Embryonic facial prominence (tissue), 1 donor: ENCODE data around the gene ALPP.
"Not testable (repeated sequence)": the region's sequence is repeated elsewhere in the genome, so short reads cannot be mapped to it uniquely, and the experiment has no call there.

ENCODE experiments used
- DNase-seq: peaks from one replicate; pipeline ENCODE4 v3.0.0-alpha.2; 2016; ENCODE audit errors: extremely low spot score

The ALPP gene

DNA sequence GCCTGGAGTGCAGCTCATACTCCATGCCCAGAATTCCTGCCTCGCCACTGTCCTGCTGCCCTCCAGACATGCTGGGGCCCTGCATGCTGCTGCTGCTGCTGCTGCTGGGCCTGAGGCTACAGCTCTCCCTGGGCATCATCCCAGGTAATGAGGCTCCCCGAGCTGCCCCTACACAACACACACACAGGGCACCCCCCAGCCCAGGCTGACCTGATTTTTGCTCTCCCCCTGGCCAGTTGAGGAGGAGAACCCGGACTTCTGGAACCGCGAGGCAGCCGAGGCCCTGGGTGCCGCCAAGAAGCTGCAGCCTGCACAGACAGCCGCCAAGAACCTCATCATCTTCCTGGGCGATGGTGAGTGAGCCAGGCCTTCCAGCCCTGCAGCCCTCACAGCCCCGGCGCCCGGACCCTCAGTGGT is at the start of gene ALPP:
ALPP (plus strand) TSS at position 17 of the 417 bp plus-strand sequence; CDS start at position 69, 52 bp downstream.
- DNase-seq = not testable (repeated sequence)

DNA sequence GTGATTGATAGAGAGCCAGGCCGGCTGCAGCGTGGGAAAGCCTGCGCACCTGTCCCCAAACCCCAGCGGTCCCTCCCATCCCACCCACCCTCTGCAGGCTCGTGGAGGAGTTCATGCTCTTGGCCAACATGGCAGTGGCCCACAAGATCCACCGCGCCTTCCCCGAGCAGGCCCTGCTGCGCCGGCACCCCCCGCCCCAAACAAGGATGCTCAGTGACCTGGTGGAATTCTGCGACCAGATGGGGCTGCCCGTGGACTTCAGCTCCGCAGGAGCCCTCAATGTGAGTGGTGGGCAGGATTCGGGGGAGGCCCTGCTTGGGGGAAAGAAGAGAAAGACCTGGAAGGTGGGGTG is 48.9 kb upstream of the ALPP start:
- DNase-seq = no peak

DNA sequence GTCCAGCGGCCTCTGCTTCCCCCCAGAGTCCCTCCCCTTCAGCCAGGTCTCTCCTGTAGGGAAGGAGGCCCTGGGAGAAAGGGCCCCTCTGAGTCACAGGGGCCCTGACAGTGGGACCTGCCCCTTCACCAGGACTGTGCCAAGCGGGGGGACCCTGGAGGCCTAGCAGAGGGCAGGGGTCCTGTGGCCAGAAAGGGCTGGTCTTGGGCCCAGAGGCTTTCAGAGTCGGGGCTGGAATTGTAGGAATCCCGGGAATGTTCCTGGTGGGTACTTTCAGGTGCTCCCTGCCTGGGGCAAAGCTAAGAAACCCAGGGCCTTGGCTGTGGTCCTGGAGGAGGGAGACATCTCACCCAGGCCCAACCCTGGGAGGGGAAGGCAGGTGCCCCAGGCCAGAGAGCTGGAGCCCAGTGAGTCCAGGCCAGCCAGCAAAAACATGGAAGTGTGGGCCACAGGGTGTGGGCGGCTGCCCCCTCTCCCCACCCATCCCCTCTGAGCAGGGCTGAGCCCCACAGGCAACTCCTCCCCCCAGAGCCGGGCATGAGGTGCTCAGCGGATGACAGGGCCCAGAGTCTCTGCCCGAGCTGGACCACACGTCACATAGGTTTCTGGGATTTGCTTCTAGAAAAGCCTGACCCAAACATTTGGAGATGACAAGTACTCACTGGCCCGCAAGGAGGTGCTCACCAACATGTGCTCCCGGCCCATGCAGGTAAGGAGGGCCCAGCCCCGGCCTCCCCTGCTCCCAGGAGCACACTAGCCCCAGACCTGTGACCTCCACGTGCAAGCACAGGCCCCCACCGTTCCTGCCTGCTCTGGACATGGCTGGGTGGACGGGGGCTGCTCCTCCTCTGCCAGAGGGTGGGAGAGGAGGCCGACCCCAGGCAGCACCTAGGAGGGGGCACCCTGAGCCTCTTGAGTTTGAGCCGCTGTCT is 48.2 kb upstream of the ALPP start:
- DNase-seq = no peak

DNA sequence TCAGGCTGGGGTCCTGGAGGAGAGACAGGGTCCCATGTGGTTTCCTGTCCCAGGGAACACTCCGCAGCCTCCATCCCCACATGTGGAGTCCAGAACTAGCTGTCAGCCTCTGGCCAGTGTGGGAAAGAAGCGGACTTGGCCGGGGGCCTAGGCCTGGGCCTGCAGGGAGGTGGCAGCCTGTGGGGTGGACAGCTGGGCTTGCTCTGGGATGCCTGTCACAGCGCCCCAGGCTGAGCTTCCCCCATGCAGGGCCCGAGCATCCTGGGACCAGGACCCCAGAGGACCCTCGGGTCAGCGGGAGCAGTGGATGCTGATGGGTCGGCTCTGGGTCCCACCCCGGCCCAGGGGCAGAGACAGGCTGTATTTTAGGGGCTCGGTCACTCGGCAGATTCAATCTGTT is 47.5 kb upstream of the ALPP start:
- DNase-seq = not testable (repeated sequence)

DNA sequence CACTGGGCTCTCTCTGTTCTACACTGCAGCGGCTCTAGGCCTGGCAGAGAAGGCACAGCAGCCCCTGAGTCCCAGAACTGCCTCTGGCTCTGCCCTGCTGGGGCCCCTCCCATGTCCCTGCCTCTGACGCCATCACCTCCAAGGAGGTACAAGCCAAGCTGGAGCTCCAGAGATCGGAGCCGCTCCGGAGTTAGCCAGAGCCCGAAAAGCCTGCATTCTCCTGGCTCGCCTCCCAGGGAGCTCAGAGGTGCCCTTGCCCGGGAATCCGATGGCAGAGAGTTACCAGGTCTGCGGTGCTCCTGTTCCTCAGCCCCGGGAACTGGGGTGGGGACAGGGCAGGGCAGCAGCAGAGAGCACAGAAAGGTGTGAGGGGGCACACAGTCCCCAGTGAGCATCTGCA is 46.9 kb upstream of the ALPP start:
- not testable (repeated sequence) for DNase-seq

DNA sequence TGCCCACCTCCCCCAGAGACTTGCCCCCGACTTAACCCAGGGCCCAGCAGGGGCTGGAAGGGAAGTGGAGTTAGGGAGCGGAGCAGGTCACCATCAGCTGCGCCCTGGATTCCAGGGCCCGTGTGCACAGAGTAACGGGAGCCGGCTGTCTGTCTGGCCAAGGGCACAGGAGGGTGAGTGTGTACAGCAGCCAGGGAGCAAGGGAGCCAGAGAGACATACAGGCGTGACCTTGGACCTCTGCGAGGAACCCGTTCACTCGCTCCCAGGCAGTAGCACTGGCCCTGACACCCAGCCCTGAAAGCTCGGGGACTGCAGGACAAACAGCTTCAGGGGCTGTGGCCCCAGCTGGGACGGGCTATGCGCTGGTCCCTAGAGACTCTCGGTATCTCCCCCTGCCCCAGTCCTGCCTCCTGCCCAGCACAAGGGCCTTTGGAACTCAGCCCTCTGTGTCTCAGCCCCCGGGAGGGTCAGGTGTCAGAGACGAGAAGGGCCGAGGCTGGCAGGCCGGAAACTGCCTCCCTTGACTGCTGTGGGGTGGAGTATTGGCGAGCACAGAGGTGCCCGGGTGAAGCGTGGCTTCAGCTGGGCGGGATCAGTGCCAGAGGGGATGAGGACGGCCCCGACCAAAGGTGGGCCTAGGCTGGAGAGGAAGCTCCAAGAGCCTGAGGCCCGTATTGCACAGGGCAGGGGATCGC is 46.2 kb upstream of the ALPP start:
- DNase-seq = not testable (repeated sequence)

DNA sequence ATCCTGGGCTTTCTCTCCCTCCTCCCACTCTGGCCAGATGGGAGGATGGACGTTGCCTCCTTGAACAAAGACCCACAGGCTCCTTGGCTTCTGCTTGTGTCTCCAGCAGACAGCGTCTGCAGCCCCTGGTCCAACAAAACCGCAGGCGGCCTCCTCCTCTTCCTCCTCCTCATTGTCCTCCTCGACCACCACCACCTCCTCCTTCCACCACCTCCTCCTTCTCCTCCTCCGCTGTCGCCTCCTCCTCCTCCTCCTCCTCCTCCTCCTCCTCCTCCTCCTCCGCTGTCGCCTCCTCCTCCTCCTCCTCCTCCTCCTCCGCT is 45.7 kb upstream of the ALPP start:
- DNase-seq = no peak

DNA sequence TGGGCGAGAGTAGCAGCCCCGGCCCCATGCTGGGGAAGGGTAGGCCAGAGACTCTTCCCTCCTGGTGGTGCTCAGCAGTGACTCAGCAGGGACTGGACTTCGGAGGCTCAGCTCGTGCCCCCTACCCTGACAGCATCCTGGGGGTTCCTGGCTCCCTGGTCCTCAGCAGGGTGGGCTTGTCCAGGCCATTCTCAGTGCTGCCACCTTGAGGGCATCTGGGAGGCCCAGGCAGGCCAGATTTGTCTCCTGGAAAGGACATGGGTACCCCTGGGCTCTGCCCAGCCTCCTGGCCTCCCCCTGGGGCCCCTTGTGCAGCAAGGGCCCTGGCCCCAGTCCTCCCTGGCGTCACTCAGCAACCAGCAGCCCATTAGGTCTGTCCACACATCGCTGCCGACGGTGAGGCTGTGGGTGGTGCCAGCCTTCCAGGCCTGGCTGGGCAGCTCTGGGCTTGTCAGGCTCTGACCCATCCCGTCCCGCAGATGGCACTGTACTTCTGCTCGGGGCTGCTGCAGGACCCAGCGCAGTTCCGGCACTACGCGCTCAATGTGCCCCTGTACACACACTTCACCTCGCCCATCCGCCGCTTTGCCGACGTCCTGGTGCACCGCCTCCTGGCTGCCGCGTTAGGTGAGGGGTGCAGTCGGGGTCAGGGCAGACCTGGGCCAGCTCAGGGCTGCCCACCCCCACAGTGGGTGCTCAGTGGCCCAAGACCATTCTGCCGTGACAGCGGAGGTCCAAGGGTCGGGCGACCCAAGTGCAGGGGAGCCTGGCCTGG is 45.0 kb upstream of the ALPP start:
- DNase-seq = no peak

DNA sequence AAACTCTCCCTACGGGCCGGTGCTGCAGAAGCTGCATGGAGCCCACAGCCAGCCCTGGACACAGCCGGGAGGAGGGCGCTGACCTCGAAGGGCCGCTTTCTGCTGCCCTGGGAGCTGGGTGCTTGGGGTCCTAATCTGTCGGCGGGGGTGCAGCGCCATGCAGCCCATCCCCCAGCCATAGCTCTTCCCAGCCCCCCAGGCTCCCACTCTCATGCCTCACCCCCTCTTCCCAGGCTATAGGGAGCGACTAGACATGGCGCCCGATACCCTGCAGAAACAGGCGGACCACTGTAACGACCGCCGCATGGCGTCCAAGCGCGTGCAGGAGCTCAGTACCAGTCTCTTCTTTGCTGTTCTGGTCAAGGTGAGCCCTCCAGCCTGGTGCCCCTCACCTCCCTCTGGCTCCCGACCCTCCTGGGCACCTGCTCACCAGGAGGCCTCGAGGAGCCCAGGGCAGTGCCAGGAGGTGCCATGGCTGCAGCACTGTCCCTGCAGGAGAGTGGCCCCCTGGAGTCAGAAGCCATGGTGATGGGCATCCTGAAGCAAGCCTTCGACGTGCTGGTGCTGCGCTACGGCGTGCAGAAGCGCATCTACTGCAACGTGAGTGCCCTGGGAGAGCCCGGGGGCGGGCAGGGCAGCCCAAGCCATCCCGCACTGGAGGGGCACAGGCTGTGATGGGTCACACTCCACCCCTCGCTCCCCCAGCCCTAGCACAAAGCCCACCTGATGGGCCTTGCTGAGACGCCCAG is 44.2 kb upstream of the ALPP start:
- DNase-seq = not testable (repeated sequence)

DNA sequence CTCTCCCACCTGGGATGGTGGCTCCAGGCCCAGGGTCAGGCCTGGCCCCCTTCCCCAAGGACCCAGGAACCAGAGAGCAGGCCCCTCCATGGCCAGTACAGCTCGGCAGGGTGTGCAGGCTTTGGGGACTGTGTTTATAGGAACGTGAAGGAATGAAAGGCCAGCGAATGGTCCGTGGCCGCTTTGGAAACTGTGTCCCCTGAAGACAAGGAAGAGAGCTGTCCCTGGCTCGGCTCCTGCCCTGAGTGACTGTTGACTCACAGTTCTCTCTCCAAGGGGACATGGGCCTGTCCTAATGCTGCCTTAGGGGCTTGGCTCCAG is 43.7 kb upstream of the ALPP start:
- DNase-seq = not testable (repeated sequence)

DNA sequence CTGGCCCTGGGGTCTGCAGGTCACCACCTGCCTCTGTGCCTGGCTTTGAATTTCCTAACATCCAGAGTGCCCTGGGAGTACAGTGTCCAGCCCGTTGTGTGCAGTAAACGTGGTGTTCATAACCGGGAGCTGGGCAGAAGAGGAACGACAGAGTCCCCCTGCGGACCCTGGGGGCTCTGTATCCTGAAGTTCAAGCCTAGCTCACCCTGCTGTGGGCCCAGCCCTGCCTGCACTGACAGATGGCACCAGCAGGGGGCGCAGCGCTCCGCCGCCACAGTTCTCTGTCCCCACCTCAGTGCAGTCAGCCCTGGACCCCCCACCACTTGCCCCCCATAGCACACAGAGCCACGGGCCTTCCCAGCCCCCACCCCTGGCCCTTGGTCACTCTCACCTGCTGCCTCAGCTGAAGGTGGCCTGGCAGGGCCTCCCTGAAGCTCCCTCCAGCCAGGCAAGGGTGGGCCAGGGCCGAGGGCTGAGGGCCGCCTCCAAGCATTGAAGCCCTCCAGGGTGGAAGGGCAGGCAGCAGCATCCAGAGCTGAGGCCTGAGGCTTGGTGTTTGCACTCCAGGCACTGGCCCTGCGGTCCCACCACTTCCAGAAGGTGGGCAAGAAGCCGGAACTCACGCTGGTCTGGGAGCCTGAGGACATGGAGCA is 43.2 kb upstream of the ALPP start:
- DNase-seq = not testable (repeated sequence)

DNA sequence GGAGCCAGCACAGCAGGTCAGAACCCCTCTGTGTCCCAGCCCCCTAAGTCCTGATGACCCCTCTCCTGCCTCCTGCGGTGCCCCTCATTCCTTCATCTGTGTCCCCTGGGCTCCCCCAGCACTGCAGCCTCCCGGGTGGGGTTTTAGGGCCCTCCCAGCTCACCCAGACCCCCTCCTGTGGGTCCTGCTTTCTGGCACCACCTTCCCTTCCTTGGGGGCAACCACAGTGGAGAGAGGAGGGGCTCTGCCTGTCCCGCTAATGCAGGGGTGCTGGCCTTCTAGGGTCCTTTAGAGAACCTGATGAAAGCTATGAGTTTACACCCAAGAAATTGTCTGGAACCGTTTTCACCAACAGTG is 42.7 kb upstream of the ALPP start:
- DNase-seq = no peak

DNA sequence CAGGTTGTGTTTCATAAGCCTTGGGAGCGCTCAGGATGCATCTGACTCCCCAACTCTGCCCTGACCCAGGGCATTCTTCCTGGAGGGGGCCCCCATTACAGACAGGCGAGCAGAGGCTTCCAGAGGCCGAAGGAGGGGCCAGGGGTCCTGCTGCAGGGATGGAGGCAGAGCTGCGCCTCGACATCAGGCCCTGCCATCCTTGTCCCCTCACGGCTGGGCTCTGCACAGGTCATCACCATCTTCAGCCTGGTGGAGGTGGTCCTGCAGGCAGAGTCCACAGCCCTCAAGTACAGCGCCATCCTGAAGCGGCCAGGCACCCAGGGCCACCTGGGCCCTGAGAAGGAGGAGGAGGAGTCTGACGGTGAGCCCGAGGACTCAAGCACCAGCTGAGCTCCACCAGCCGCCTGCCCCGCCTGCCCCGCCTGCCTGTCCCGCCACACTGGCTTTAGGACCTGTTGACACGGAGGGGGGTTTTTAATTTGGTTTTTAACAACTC is 42.3 kb upstream of the ALPP start:
- no peak for DNase-seq

DNA sequence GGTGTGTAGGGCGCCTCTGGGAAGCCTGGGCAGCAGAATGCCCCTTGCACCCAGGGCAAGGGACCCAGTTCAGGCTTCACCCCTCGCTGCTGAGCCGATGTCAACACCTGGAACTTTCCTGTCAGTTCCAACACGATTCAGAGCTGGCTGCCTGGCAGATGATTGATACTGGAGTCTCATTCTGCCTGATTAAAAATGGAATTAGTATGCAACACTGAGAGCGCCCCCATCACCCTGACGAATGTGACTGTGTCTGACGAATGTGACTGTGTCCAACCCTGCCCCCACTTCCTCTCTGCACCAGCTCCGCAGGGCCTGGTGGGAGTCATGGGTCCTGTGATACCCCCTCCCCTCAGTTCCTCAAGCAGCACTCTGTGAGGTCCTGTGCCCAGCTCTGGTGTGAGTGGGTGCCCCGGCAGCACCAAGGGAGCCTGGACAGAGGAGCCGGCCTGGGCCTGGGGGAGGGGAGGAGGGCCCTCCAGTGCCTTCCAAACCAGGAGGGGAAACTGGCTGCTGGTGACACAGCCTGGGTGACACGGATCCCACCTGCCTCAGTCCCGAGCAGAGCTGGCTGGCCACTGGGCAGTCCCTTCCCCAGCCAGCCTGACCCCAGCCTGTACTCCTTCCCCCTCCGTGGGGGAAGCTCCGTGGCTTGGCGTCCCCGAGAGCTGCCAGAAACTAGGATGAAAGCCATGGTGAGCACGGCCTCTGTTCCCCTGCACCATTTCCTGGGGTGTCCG is 41.4 kb upstream of the ALPP start:
- no peak for DNase-seq

DNA sequence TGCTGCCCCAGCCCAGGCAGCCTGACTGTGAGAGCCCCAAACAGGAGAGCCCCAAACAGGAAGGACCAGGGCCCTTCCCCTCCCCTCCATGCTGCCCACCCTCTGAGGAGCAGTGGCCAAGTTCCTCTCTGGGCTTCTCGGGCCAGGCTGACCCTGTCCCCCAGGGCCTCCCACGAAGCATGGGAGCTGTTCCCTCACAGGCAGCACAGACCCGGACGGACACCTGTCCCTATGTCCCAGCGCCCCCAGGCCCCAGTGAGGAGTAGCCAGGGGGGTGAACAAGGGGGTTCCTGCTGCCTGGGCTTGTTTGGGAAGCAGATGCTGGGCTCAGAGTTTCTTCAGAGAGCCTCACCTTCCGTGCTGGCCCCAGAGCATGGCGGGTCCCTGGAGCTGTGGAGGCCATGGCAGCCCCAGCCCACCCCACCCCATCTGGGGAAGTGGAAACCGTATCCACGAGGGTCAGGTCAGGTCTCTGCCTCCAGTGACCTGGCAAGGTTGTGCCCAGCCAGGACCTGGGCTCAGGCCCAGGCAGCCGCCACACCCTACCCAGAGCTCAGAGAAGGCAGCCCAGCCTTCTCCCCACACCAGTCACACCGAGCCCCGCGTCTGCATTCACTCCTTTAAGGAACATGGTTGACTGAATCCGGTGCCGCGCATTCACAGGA is 40.3 kb upstream of the ALPP start:
- DNase-seq = not testable (repeated sequence)

DNA sequence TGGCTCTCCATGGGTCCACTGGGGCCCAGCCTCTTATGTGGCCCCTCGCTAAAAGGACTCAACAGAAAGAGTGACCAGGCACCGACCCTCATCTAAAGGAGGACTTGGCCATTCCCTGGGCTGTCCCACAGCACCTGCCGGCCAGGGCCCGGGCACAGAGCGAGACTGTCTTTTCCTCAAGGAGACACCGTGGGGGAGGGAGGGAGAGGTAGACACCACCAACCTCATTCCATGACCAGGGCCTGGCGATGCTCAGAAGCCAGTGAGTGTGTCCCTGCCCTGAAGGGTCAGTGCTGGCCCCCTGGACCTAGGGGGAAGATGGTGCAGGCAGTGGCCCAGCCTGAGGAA is 39.8 kb upstream of the ALPP start:
- DNase-seq = no peak

DNA sequence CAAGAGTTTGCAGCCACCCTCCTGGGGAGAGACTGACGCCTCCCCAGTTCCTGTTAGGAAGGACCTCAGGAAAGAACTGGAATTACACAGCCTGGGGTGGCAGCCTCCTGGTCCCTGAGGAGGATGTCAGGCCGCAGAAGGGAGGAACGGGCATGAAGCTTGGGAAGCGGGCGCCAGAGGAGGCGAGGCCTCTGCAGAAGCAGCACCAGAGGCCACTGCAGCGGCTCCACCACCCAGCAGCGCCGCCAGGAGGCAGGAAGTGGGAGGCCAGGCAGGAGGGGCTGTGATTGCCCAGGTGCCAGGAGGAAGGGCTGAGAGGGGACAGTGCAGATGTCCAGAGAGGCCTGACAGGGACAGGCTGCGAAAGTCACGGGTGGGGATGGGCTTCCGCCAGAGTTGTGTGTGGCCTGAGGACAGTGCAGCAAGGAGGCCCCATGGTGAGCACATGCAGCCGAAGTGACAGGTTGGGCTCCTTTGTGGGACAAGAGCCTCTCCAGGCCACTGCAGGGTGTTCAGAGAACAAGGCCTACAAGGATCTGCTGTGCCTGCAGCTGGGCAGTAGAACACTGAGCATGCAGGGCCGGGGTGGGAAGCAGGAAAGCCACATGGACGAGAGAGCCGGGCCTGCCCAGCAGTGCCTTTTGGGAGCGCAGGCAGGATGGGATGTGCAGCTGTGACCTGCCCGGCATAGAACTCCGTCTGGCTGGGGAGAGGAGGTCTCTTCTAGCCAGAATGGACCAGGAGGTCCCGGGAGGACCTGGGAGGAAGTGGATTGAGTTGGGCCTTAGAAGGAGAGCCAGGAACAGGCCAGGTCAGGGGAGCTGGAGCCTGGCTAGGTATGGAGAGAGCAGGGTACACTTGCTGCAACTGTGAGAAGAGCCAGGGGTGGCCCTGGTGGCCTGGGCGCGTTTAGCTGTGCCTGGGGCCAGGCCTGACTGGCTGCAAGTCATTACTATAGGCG is 39.1 kb upstream of the ALPP start:
- no peak for DNase-seq

DNA sequence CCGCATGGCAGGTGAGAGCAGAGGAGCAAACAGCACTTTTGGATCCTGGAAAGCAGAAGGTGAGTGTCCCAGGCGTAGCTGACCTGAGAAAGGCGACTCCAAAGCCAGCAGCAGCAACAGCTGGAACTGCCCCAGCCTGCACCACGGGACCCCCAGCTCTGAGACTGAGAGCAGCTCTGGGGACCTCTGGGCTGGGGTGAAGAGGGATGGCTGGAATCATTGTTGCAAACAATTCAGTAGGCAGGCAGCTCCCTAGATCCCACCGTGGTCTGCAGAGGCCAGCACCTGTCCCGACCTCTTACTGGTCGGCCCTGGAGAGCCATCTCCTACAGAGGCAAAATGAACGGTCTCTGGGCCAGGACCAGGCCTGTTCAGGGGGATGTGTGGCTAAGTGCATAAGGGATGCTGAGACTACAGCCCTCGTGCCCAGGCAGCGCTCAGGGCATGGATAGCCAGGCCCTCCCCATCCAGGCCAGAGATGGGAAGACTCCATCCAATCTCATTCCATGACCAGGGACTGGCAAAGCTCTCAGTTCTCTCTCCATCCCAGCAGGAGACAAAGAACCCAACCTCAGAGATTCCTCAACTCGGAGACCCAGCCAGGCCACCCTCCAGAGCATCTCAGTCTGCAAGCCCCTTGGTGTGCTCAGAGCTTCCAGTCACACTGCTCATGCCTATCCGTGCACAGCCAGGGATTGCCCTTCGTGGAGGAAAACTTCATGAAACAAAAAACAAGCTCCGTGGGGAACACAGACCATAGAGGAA is 38.2 kb upstream of the ALPP start:
- no peak for DNase-seq
